GM13977 (cell line): ENCODE measurements around the gene ENPP5.

ENCODE experiments used
- DNase-seq: peaks from one replicate; pipeline ENCODE4 v3.0.0; 2012; ENCODE audit warnings: low spot score
- CTCF ChIP-seq: IDR thresholded peaks from 2 replicates; pipeline ENCODE4 v1.5.1; 2012; ENCODE audit warnings: mild to moderate bottlenecking, control low read depth; ENCODE audit not compliant: insufficient read depth; ENCODE audit errors: extremely low read depth, missing control alignments
- in situ Hi-C: fragments of 300-500 bp; cut with MboI; formaldehyde crosslinking; loops from one replicate; pipeline ENCODE4 v1.12.0; 2022; ENCODE audit warnings: low sequenced_read_pairs, low pct_unique_long_range_greater_than_20kb, mixed read lengths, inconsistent platforms; ENCODE audit not compliant: unreplicated experiment

The ENPP5 gene

DNA sequence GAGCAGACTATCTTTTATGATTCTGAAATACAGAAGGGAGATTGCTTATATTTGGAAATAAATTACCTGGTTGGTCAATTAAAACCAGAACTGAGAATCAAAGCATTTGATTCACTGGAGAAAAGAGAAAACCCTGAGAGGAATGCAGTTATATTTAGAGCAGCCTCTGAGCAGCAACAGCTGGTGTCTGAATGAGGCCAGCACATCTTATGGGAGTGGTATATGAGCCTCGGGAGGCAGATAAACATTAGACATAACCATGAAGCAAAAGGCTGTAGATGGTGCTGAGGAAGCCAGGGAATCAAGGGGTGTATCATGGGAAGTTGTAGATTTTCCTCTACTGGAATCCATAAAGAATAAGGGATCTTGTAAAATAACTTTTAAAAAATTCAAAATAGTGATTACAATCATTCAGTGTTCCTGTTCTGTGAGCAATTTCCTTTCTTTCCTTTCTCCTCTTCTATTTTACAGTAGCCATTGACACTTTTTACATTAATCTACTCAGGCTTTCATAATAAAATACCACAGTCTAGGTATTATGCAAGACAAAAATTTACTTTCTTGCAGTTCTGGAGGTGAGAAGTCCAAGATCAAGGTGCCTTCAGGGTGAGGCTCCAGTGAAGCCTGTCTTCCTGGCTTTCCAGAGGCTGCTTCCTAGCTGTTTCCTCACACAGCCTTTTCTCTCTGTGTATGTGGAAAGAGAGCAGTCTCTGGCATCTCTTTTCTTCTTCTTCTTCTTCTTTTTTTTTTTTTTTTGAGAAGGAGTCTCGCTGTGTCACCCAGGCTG is 32.8 kb upstream of the ENPP5 start:
- in situ Hi-C loops = no loop called here
- TF ChIP-seq CTCF = no peak
- DNase-seq = no peak

GRCh38 chr6:46201702-46202101 is 30.9 kb upstream of the ENPP5 start:
- DNase-seq = no peak
- no peak for TF ChIP-seq CTCF
- in situ Hi-C loops = no loop called here

- no peak for TF ChIP-seq CTCF
- in situ Hi-C loops = no loop called here
- DNase-seq = no peak
These were observed 28.6 kb upstream of the ENPP5 start for GRCh38 chr6:46199387-46199786.

DNA sequence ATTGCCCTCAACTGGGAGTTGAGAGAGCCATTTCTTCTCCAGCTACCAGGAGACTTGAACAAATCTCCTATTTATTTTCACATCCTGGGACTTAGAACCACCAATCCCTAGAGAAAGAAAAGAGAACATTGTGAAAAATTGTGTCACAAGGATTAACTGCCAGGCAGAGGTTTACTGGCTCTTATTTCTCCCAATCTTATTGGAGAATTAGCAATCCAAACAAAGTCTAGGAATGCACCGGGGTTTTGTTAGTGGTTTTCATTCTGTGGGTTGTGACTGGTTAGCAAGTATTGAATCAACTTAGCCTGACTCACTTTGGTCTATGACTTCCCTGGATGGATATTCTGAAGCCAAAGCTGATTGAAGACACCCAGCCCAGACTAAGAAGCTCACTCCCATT is 21.2 kb upstream of the ENPP5 start:
- DNase-seq = no peak
- TF ChIP-seq CTCF = no peak
- in situ Hi-C loops = no loop called here

GRCh38 chr6:46190889-46191288 is 20.1 kb upstream of the ENPP5 start:
- no peak for TF ChIP-seq CTCF
- no peak for DNase-seq
- in situ Hi-C loops = no loop called here

DNA sequence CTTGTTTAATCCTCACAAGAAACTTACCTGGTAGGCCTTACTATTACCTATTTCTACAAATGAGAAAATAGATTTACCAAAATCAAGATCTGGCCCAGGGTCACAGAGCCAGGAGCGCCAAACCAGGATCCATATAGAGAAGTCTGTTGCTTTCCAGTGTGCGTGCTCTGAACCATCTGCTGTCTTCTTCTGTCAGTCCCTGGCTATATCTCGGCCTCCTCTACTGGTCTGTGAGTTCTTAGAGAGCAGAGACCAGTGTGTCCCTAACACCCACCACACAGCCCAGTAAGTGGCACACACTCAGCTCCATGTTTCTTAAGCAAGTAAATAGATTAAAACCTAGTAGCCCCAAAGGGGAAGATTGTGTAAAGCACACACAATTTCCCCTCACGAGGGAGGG is 18.9 kb upstream of the ENPP5 start:
- TF ChIP-seq CTCF = no peak
- no peak for DNase-seq
- in situ Hi-C loops = no loop called here
